Activated T-cell treated with anti-CD3 and anti-CD28 coated beads for 1 hour (primary cell): ENCODE results near the gene MYOCOS.
"Not testable (repeated sequence)": the region's sequence is repeated elsewhere in the genome, so short reads cannot be mapped to it uniquely, and the experiment has no call there.

Experiments
- DNase-seq: peaks from one replicate; pipeline ENCODE4 v3.0.0-alpha.2; 2020; ENCODE audit warnings: low read depth

The MYOCOS gene

GRCh38 chr1:171622152-171622462 is at the start of gene MYOCOS:
Gene MYOCOS, plus strand, starts transcription at chr1:171622243. Its CDS starts 1,641 bp downstream, at chr1:171623884.
- DNase-seq, result no peak

GRCh38 chr1:171576144-171576543 is 45.9 kb upstream of the MYOCOS start:
- no peak for DNase-seq

GRCh38 chr1:171581226-171581625 is 40.8 kb upstream of the MYOCOS start:
- DNase-seq, result no peak

GRCh38 chr1:171581766-171582165 is 40.3 kb upstream of the MYOCOS start:
- no peak for DNase-seq

GRCh38 chr1:171582589-171582988 is 39.5 kb upstream of the MYOCOS start:
- no peak for DNase-seq

GRCh38 chr1:171583591-171584201 is 38.3 kb upstream of the MYOCOS start:
- no peak for DNase-seq

GRCh38 chr1:171585715-171586114 is 36.3 kb upstream of the MYOCOS start:
- no peak for DNase-seq

- DNase-seq, result no peak
Measured at GRCh38 chr1:171588230-171588629, 33.8 kb upstream of the MYOCOS start.

- no peak for DNase-seq
Measured at GRCh38 chr1:171590022-171590421, 32.0 kb upstream of the MYOCOS start.

GRCh38 chr1:171595324-171595723 is 26.7 kb upstream of the MYOCOS start:
- DNase-seq, result no peak

GRCh38 chr1:171596119-171596518 is 25.9 kb upstream of the MYOCOS start:
- no peak for DNase-seq

GRCh38 chr1:171596705-171597104 is 25.3 kb upstream of the MYOCOS start:
- DNase-seq, result no peak

GRCh38 chr1:171597203-171597602 is 24.8 kb upstream of the MYOCOS start:
- no peak for DNase-seq

- DNase-seq, result not testable (repeated sequence)
Measured at GRCh38 chr1:171600310-171600709, 21.7 kb upstream of the MYOCOS start.

- no peak for DNase-seq
Measured at GRCh38 chr1:171600862-171601261, 21.2 kb upstream of the MYOCOS start.

- not testable (repeated sequence) for DNase-seq
Measured at GRCh38 chr1:171603042-171603441, 19.0 kb upstream of the MYOCOS start.

GRCh38 chr1:171606402-171606941 is 15.6 kb upstream of the MYOCOS start:
- DNase-seq, result no peak

GRCh38 chr1:171610385-171610784 is 11.7 kb upstream of the MYOCOS start:
- no peak for DNase-seq

GRCh38 chr1:171611306-171611705 is 10.7 kb upstream of the MYOCOS start:
- DNase-seq, result no peak

- DNase-seq, result no peak
Measured at GRCh38 chr1:171613282-171613681, 8.8 kb upstream of the MYOCOS start.

- DNase-seq, result not testable (repeated sequence)
Measured at GRCh38 chr1:171615122-171615906, 6.7 kb upstream of the MYOCOS start.

GRCh38 chr1:171616586-171616985 is 5.5 kb upstream of the MYOCOS start:
- no peak for DNase-seq

GRCh38 chr1:171623651-171624331 is 1.7 kb downstream of the MYOCOS start:
- DNase-seq, result no peak
